CD4-positive, alpha-beta T cell treated with Interleukin-17A for 4 hours (primary cell): Measurements from ENCODE around the gene CPSF4.
"Not testable (repeated sequence)": the region's sequence is repeated elsewhere in the genome, so short reads cannot be mapped to it uniquely, and the experiment has no call there.

Experiments used
- DNase-seq: peaks from one replicate; pipeline ENCODE4 v3.0.0-alpha.2; 2020; ENCODE audit warnings: mixed read lengths

CPSF4 gene

GRCh38 chr7:99408379-99409191, 30.2 kb upstream of the CPSF4 start, which contains the start of the genes BUD31 and PDAP1:
TSS of gene BUD31 (plus strand) at chr7:99408969. CDS start at chr7:99411093, 2,124 bp downstream.
TSS of gene PDAP1 (minus strand) at chr7:99408597. CDS start at chr7:99408548, 49 bp downstream.
- DNase-seq: peak; percentile 91

- no peak for DNase-seq
These were observed 29.6 kb upstream of the CPSF4 start for GRCh38 chr7:99409192-99409572.

GRCh38 chr7:99409806-99410205, 28.9 kb upstream of the CPSF4 start:
- no peak for DNase-seq

- no peak for DNase-seq
These were observed 28.1 kb upstream of the CPSF4 start for GRCh38 chr7:99410635-99411034.

GRCh38 chr7:99415513-99416127, 23.1 kb upstream of the CPSF4 start:
- DNase-seq: not testable (repeated sequence)

GRCh38 chr7:99418260-99418659, 20.5 kb upstream of the CPSF4 start:
- no peak for DNase-seq

GRCh38 chr7:99419323-99420021, 19.3 kb upstream of the CPSF4 start:
- DNase-seq: no peak

- DNase-seq: no peak
These were observed 18.5 kb upstream of the CPSF4 start for GRCh38 chr7:99420213-99420612.

GRCh38 chr7:99420986-99421385, 17.8 kb upstream of the CPSF4 start:
- no peak for DNase-seq

- DNase-seq: no peak
These were observed 16.6 kb upstream of the CPSF4 start for GRCh38 chr7:99422186-99422585.

GRCh38 chr7:99422625-99423024, 16.1 kb upstream of the CPSF4 start:
- no peak for DNase-seq

GRCh38 chr7:99424932-99425730, 13.6 kb upstream of the CPSF4 start:
- no peak for DNase-seq

GRCh38 chr7:99428972-99429566, 9.7 kb upstream of the CPSF4 start:
- DNase-seq: peak; percentile 36

- no peak for DNase-seq
These were observed 9.0 kb upstream of the CPSF4 start for GRCh38 chr7:99429756-99430155.

- DNase-seq: not testable (repeated sequence)
These were observed 6.8 kb upstream of the CPSF4 start for GRCh38 chr7:99431756-99432540.

GRCh38 chr7:99433158-99433557, 5.6 kb upstream of the CPSF4 start:
- DNase-seq: no peak

GRCh38 chr7:99437946-99438572, 684 bp upstream of the CPSF4 start:
- no peak for DNase-seq

GRCh38 chr7:99440195-99440594, 1.5 kb downstream of the CPSF4 start:
- no peak for DNase-seq

- no peak for DNase-seq
These were observed 7.4 kb downstream of the CPSF4 start for GRCh38 chr7:99446096-99446495.

- DNase-seq: no peak
These were observed 9.2 kb downstream of the CPSF4 start for GRCh38 chr7:99447943-99448342.

- DNase-seq: no peak
These were observed 10.1 kb downstream of the CPSF4 start for GRCh38 chr7:99448855-99449254.
